T follicular helper cell (primary cell): ENCODE measurements around the gene L1CAM.

Source experiments
- DNase-seq: peaks from one replicate; pipeline ENCODE4 v3.0.0-alpha.2; 2020; ENCODE audit warnings: low read depth

Gene L1CAM

GRCh38 chrX:153902385-153902784 is 16.4 kb upstream of the L1CAM start:
- no peak for DNase-seq

- DNase-seq, result no peak
Observed at GRCh38 chrX:153901753-153902140, 15.8 kb upstream of the L1CAM start.

GRCh38 chrX:153900831-153901752 is 15.1 kb upstream of the L1CAM start:
- peak; percentile 36 for DNase-seq

DNA sequence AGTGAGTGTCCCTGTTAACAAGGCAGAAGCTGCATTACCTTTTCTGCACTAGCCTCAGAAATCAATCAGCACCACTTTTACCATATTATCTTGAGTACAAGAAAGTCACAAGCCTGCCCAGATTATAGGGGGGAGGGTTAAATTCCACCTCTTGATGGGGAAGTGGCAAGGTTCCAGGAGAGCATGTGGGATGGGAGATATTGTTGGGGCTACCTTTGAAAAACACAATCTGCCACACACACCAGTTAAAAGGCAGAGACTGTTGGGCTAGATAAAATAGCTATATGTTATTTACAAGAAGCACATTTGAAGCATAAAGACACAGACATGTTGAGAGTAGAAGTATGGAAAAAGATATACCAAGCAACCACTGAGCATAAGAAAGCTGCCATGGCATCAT is 11.9 kb upstream of the L1CAM start:
- no peak for DNase-seq

- no peak for DNase-seq
Observed at GRCh38 chrX:153889123-153889522, 3.1 kb upstream of the L1CAM start.

DNA sequence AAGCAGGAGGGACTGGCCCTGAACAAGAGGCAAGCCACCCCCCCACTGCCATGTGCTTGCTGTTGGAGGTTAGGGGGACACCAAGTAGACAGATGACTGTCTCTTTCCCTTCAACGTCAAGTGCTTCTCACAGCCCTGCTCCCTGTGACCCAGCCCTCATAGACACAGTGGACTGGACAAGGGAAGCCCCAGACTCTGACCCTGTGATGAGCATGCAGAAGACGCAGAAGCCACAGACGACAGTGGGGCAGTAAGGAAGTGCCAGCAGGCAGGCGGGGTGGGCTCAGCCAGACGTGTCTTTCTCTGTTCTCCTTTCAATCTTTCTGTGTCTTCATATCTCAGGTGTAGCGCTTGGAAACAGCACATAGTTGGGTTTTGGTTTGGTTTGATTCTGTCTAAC is 2.4 kb upstream of the L1CAM start:
- no peak for DNase-seq

DNA sequence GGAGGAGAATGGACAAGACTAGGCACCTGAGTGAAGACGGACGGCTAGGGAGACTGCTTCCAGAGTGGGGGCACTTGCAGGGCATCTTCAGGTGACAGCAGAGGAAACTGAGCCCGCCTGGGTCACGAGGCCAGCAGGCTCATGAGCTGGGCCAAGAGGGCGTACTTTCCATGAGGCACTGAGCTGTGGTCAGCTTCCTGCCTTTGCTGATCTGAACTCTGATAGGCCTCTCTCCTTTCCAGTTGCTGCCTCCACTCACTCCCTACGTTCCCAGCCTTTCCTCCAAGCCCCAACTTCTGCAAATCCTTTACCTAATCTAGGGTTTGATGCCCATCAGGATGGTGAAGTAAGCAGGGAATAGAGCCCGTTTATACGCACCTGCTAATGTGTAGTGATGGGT is 1.4 kb upstream of the L1CAM start:
- DNase-seq, result no peak

GRCh38 chrX:153886915-153887314 is 942 bp upstream of the L1CAM start:
- DNase-seq, result no peak

DNA sequence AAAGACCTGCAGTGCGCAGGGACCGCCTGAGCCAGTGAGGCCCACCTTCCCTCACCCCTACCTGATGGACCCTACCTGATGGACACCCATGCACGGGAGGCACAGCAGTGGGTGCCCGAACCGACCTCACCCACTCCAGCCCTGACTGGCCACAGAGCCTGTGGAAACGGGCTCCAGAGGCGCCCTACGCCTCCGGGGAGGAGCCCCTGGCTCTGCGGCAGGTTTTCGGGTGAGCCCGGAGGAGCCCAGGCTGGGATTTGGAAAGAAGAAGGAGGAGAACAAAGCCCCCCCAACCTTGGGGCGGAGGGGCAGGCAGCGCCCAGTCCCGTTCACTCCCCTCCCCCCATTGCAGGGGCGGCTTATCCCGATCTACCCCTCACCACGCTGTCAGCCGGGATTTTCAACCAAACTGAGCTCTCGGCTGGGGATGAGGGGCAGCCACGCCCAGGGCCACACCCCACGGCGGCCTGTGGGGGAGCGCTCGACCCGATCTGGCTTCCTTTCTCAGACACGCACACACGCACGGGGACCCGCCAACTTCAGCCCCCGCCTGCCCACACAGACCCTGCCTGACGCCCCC is 675 bp downstream of the L1CAM start:
- DNase-seq, result no peak

- DNase-seq, result no peak
Observed at GRCh38 chrX:153884590-153884989, 1.4 kb downstream of the L1CAM start.

- DNase-seq, result no peak
Observed at GRCh38 chrX:153884136-153884535, 1.8 kb downstream of the L1CAM start.

- DNase-seq, result no peak
Observed at GRCh38 chrX:153883163-153883843, 2.7 kb downstream of the L1CAM start.

DNA sequence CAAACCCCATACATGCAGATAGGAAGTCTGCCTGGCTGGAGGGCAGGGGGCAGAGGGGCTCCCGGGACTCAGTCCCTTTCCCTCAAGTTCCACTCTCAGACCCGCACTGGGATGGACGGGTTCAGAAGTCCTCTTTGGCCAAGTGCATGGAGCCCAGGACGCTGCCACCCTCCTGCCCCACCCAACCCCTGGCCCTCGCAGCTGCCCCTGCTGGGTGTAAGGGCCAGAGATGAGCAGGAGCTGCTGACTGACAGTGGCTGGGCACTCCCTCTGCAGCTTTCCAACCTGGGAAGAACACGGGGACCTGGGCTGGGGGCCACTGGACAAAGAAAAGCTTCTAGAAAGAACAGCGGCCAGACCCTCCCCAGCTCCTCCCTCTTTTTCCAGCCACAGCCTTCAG is 3.4 kb downstream of the L1CAM start:
- no peak for DNase-seq

DNA sequence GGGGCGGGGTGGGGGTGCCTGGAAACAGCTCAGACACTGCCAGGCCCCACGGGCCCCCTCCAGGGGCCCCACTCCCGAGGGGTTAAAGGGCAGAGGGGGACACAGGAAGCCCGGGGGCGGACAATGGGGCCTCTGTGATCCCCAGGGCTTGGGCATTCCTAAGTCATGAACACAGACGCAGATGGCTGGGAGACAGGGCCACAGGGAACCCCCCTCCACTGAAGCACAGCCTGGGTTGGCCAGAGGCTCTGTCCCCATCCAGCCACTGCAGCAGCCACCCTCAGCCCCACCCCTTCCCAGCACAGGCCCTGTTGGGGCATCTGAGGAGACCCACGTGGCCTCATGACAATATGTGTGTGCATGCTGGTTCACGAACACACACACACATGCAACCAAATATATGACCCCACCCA is 3.9 kb downstream of the L1CAM start:
- DNase-seq, result no peak

DNA sequence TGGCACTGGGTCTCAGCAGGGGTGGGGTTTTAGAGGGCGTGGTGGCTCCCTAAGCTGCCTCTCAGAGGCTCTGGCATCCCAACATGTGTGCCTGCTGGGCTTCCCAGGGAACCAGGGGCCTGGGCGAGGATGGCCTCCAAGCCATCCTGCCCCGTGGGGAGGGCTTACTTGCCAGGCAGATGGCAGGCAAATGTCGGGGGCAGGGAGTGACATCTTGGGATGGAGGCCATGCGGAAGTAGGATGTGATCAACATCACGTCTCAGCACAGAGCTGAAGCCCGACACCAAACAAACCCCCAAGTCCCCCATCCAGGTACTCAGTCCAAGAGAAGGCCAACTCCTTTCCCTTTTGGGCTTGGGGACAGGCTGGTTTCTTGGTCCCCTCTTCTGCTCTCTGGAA is 4.7 kb downstream of the L1CAM start:
- no peak for DNase-seq

DNA sequence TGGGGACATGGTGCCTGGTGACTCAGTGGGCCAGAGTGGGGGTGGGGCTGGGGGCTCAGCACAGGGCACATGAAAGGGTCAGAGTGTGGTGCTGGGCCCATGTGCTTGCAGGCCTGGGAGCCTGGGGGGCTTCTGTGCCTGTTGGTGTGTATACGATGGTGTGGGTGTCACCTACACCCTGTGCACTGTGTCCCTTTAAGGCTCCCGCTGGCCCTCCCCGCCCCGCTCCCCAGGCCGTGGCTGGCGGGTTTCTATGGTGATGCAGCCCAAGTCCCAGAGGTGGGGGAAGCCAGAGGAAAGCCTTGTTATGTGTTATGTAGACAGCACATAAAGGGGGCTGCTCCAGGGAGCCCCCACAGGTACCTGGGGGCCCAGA is 5.5 kb downstream of the L1CAM start:
- no peak for DNase-seq

GRCh38 chrX:153879741-153880439 is 6.1 kb downstream of the L1CAM start:
- DNase-seq, result no peak

DNA sequence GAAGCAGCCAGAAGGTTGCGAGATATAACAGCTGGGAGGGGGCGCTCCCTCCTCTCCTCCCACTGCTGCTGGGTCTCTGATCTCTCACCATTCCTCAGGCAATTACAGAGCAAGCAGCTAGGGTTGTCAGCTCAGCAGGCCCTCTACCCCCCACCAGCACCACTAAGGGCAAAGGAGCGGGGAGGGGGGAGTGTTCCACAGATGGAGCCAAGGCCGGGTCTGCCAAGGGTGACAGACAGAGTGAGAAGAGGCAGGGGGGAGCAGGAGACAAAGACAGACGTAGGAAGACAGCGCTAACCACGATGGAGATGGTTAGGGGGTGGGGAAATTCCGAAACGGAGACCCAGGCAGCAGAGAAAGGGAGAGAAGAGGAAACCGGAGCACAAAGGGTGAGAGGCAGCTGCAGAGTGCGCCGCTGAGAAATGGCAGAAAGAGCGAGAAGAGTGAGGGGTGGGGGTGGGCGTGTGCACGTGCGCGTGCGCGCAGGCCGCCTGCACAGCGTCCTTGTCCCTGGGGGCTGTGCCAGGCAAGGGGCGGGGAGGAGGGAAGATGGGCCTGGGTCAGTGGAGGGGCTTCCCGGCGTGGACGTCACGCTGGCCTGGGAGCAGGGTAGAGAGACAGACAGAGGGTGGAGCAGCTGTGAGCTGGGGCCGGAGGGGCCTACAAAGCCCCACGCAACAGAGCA is 6.9 kb downstream of the L1CAM start:
- DNase-seq, result no peak

GRCh38 chrX:153878345-153878744 is 7.6 kb downstream of the L1CAM start:
- DNase-seq, result no peak

- DNase-seq, result no peak
Observed at GRCh38 chrX:153877571-153878261, 8.3 kb downstream of the L1CAM start.

DNA sequence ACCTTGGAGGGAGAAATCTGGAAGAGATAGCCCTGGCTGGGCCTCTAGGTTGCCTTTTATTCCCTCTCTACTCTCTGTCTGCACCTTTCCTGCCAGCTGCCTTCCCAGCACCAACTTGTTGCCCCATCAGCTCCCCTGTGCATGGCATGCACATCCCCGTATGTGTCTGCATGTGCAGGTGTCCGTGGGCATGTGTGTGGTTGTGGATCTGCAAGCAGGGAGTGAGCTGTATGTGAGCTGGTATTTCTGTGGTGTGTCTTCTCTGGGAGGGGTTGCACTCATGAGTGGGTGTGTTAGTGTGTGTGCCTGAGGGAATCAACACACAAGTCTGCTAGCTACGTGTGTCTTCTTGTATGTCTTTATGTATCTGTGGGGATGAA is 9.9 kb downstream of the L1CAM start:
- no peak for DNase-seq
